HEK293 (cell line): ENCODE measurements around the gene HMGXB3.

ENCODE experiments used
- KLF16 ChIP-seq: fragments of 450-650 bp; formaldehyde crosslinking; IDR thresholded peaks from 2 replicates; pipeline ENCODE4 v1.5.1; 2017; ENCODE audit warnings: missing biosample characterization, missing genetic modification characterization
- KLF9 ChIP-seq: fragments of 450-650 bp; formaldehyde crosslinking; IDR thresholded peaks from 2 replicates; pipeline ENCODE4 v1.5.1; 2016; ENCODE audit warnings: missing biosample characterization, missing genetic modification characterization, low read depth
- MZF1 ChIP-seq: fragments of 450-650 bp; formaldehyde crosslinking; IDR thresholded peaks from 2 replicates; pipeline ENCODE4 v1.5.1; 2017; ENCODE audit warnings: missing biosample characterization, missing genetic modification characterization, borderline replicate concordance
- PRDM1 ChIP-seq: fragments of 450-650 bp; formaldehyde crosslinking; IDR thresholded peaks from 2 replicates; pipeline ENCODE4; 2016; ENCODE audit warnings: missing biosample characterization, missing genetic modification characterization
- SP7 ChIP-seq: fragments of 450-650 bp; formaldehyde crosslinking; IDR thresholded peaks from 2 replicates; pipeline ENCODE4 v1.5.1; 2016; ENCODE audit warnings: missing biosample characterization, missing genetic modification characterization
- YY1 ChIP-seq: fragments of 450-650 bp; formaldehyde crosslinking; IDR thresholded peaks from 2 replicates; pipeline ENCODE4 v1.5.1; 2018; ENCODE audit warnings: missing biosample characterization, missing genetic modification characterization
- ZBTB6 ChIP-seq: fragments of 450-650 bp; formaldehyde crosslinking; IDR thresholded peaks from 2 replicates; pipeline ENCODE4 v1.5.1; 2017; ENCODE audit warnings: missing biosample characterization, missing genetic modification characterization
- ZFP69B ChIP-seq: fragments of 450-650 bp; formaldehyde crosslinking; IDR thresholded peaks from 2 replicates; pipeline ENCODE4 v1.5.1; 2016; ENCODE audit warnings: missing biosample characterization, missing genetic modification characterization
- ZNF292 ChIP-seq: fragments of 450-650 bp; formaldehyde crosslinking; IDR thresholded peaks from 2 replicates; pipeline ENCODE4 v1.5.1; 2016; ENCODE audit warnings: low read depth, missing biosample characterization, missing genetic modification characterization, borderline replicate concordance
- TF ChIP-seq, protein P1 (sequence below): fragments of 450-650 bp; formaldehyde crosslinking; IDR thresholded peaks from 2 replicates; pipeline ENCODE4 v1.5.1; 2016; ENCODE audit warnings: missing biosample characterization, missing genetic modification characterization
- TF ChIP-seq, protein P2 (sequence below): fragments of 450-650 bp; IDR thresholded peaks from 2 replicates; pipeline ENCODE4 v1.5.1; 2018; ENCODE audit warnings: missing biosample characterization, missing genetic modification characterization
- TF ChIP-seq, protein P3 (sequence below): fragments of 450-650 bp; formaldehyde crosslinking; IDR thresholded peaks from 2 replicates; pipeline ENCODE4 v1.5.1; 2016; ENCODE audit warnings: missing biosample characterization, missing genetic modification characterization

DNA sequence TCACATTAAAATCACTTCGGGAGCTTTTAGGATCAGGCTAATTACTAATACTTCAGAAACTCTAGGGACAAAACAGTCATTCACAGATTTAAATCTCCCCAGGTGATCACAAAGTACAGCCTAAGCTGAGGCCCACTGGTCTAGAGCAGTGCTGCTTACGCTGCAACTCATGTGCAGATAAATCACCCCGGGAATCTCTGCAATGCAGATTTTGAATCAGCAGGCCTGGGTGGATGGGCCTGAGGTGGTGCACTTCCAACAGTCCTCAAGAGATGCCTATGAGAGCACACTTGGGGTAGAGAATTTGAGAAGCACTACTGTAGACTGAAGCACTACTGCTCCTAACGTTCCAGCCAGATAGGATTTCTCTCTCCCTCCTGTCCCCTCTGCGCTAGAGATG is 57.5 kb downstream of the HMGXB3 start:
- TF ChIP-seq, protein P1, sequence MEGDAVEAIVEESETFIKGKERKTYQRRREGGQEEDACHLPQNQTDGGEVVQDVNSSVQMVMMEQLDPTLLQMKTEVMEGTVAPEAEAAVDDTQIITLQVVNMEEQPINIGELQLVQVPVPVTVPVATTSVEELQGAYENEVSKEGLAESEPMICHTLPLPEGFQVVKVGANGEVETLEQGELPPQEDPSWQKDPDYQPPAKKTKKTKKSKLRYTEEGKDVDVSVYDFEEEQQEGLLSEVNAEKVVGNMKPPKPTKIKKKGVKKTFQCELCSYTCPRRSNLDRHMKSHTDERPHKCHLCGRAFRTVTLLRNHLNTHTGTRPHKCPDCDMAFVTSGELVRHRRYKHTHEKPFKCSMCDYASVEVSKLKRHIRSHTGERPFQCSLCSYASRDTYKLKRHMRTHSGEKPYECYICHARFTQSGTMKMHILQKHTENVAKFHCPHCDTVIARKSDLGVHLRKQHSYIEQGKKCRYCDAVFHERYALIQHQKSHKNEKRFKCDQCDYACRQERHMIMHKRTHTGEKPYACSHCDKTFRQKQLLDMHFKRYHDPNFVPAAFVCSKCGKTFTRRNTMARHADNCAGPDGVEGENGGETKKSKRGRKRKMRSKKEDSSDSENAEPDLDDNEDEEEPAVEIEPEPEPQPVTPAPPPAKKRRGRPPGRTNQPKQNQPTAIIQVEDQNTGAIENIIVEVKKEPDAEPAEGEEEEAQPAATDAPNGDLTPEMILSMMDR (tag by site-specific recombination), result no peak
- TF ChIP-seq YY1, result no peak
- TF ChIP-seq KLF16, result no peak
- TF ChIP-seq ZFP69B, result no peak
- TF ChIP-seq PRDM1 (tag by site-specific recombination), result no peak
- TF ChIP-seq, protein P2, sequence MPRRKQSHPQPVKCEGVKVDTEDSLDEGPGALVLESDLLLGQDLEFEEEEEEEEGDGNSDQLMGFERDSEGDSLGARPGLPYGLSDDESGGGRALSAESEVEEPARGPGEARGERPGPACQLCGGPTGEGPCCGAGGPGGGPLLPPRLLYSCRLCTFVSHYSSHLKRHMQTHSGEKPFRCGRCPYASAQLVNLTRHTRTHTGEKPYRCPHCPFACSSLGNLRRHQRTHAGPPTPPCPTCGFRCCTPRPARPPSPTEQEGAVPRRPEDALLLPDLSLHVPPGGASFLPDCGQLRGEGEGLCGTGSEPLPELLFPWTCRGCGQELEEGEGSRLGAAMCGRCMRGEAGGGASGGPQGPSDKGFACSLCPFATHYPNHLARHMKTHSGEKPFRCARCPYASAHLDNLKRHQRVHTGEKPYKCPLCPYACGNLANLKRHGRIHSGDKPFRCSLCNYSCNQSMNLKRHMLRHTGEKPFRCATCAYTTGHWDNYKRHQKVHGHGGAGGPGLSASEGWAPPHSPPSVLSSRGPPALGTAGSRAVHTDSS, result no peak
- no peak for TF ChIP-seq KLF9
- no peak for TF ChIP-seq ZNF292
- TF ChIP-seq, protein P3, sequence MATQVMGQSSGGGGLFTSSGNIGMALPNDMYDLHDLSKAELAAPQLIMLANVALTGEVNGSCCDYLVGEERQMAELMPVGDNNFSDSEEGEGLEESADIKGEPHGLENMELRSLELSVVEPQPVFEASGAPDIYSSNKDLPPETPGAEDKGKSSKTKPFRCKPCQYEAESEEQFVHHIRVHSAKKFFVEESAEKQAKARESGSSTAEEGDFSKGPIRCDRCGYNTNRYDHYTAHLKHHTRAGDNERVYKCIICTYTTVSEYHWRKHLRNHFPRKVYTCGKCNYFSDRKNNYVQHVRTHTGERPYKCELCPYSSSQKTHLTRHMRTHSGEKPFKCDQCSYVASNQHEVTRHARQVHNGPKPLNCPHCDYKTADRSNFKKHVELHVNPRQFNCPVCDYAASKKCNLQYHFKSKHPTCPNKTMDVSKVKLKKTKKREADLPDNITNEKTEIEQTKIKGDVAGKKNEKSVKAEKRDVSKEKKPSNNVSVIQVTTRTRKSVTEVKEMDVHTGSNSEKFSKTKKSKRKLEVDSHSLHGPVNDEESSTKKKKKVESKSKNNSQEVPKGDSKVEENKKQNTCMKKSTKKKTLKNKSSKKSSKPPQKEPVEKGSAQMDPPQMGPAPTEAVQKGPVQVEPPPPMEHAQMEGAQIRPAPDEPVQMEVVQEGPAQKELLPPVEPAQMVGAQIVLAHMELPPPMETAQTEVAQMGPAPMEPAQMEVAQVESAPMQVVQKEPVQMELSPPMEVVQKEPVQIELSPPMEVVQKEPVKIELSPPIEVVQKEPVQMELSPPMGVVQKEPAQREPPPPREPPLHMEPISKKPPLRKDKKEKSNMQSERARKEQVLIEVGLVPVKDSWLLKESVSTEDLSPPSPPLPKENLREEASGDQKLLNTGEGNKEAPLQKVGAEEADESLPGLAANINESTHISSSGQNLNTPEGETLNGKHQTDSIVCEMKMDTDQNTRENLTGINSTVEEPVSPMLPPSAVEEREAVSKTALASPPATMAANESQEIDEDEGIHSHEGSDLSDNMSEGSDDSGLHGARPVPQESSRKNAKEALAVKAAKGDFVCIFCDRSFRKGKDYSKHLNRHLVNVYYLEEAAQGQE (tag by site-specific recombination), result no peak
- no peak for TF ChIP-seq ZBTB6 (tag by site-specific recombination)
- no peak for TF ChIP-seq SP7 (tag by site-specific recombination)
- TF ChIP-seq MZF1 (tag by site-specific recombination), result no peak
